GM12874 (cell line): Measurements from ENCODE around the gene TMEM271.

Experiments used
- TF ChIP-seq, protein P1 (sequence below): IDR thresholded peaks from 2 replicates; pipeline ENCODE4 v1.5.1; 2011; ENCODE audit warnings: low read depth, mild to moderate bottlenecking, control low read depth, low read length, moderate library complexity; ENCODE audit not compliant: insufficient read depth

TMEM271 gene

DNA sequence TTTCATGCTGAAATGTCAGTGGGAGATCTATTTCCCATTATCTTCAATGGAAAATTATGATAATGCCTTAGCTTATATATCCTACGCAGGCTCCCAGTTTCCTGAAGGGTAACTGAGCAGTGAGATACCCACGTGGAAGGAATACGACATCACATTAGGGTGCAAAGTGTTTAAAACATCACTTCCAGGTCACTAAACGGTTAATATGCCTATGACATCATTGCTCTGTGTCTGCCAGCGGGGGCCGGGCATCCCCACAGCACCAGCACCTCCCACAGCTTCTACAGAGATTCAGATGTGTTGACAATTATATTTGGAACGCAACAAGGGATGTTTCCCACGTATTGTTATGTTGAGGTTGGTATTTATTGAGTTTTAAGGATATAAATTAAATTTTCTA is 27.1 kb downstream of the TMEM271 start:
- TF ChIP-seq, protein P1, sequence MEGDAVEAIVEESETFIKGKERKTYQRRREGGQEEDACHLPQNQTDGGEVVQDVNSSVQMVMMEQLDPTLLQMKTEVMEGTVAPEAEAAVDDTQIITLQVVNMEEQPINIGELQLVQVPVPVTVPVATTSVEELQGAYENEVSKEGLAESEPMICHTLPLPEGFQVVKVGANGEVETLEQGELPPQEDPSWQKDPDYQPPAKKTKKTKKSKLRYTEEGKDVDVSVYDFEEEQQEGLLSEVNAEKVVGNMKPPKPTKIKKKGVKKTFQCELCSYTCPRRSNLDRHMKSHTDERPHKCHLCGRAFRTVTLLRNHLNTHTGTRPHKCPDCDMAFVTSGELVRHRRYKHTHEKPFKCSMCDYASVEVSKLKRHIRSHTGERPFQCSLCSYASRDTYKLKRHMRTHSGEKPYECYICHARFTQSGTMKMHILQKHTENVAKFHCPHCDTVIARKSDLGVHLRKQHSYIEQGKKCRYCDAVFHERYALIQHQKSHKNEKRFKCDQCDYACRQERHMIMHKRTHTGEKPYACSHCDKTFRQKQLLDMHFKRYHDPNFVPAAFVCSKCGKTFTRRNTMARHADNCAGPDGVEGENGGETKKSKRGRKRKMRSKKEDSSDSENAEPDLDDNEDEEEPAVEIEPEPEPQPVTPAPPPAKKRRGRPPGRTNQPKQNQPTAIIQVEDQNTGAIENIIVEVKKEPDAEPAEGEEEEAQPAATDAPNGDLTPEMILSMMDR: no peak

DNA sequence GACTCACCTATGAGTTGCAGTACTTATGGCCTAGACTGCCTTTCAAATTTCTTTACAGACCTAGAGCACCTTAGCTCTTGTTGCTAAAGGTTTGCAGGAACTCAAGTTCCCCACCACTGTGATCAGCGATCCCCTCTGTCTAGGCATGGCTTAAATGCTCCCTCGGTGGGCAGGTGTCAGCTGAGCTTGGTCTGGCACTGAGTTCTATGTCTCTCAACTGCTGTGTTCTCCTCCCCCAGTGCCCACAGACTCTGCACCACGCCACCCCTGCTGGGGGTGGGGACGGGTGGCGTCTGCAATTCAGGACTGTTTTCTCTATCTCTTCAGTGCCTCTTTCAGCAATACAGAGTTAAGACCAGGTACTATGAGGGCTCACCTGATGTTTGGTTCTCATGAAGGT is 30.5 kb downstream of the TMEM271 start:
- TF ChIP-seq, protein P1: no peak

DNA sequence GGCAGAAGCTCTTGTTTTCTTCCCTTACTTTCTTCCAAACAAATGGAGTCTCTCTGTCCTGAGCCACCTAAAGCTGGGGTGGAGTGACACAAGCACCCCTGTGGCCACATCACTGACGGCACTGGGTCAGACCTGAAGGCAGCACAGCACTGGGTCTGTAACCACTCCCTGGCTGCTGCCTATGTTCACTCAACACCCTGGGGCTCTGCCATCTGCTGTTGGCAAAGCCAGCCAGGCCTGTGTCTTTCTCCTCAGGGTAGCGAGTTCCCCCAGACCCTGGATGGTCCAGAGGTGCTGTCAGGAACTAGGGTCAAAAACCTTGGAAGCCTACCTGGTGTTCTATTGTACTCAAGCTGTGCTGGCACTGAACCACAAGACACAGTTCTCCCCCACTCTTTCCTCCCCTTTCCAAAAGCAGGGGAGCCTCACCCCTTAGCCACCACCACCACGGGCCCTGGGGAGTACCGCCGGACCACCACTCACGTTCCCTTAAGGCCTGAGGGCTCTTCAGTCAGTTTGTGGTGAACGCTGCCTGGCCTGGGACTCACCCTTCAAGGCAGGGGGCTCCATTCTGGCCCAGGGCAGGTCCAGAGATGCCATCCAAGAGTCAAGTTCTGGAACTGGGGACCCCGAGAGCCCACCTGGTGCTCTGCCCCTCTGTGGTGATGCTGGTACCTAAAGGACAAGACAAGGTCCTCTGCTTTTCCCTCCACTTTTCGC is 31.5 kb downstream of the TMEM271 start:
- TF ChIP-seq, protein P1: no peak

DNA sequence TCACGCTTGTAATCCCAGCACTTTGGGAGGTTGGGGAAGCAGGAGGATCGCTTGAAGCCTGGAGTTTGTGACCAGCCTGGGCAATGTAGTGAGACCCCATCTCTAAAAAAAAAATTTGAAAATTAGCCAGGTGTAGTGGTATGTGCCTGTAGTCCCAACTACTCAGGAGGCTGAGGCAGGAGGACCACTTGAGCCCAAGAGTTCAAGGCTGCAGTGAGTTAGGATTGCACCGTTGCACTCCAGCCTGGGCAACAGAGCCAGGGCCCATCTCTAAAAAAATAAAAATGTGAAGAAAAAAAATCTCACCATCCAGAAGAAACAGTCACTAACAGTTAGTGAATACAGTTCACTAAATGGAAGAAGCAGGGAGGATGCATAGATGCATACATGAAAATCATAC is 34.8 kb downstream of the TMEM271 start:
- TF ChIP-seq, protein P1: no peak

DNA sequence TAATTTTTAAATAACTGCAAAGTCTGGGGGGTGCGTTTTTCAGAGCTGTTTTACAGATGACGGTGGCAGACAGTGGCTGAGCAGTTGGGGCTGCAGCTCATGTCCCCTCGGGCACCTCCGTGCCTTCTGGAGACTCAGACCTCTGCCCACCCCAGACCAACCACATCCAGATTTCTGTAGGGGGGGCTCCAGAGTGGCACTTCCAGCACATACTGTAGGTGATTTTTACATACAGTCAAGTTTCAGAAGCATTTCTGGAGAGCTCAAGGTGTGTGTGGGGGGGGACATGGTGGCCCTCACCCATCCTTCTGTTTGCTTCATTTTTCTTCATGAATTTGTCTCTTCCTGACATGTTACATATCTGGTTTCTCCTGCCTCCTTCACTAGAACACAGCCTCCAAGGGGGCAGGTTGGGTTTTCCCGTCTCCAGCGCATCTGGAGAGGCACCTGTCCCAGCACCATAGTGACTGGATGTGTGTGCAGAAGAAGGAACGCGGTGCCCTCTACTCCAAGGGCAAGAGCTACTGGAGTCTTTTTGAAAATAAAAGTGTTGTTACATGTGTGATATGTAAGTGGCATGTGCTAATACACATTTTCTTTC is 37.5 kb downstream of the TMEM271 start:
- TF ChIP-seq, protein P1: no peak

DNA sequence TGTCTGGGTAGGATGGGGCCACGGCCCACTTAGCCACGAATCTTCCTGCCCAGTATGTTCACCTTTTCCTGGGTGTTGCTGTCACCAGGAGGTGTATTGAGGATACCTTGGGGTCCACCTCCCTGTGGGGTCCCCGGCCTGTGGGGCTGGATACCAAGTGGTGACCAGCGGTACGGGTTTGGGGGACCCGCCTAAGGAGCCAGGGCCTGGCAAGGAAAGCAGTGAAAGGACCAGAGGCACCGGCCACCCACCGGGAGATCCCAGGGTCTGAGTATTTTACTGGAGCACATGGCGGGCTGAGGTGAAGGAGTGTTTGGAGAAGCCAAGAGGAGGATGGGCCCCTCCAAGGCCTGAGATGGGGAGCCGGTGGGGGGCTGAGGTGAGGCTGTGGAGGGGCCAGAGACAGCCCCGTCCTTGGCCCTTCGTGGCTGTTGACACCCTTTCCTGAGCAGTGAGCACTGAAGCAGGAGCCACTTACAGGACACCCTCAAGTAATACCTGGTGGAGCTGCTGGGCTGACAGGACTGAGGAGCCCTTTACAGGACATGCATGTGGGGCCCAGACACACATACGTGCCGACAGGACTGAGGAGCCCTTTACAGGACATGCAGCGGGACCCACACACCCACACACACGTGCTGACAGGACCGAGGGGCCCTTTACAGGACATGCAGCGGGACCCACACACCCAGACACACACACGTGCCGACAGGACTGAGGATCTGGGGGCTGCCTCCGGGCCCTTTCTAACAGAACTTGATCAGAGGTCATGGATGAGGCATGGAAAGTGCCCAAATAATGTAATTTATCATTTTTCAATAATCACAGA is 38.4 kb downstream of the TMEM271 start:
- TF ChIP-seq, protein P1: no peak

DNA sequence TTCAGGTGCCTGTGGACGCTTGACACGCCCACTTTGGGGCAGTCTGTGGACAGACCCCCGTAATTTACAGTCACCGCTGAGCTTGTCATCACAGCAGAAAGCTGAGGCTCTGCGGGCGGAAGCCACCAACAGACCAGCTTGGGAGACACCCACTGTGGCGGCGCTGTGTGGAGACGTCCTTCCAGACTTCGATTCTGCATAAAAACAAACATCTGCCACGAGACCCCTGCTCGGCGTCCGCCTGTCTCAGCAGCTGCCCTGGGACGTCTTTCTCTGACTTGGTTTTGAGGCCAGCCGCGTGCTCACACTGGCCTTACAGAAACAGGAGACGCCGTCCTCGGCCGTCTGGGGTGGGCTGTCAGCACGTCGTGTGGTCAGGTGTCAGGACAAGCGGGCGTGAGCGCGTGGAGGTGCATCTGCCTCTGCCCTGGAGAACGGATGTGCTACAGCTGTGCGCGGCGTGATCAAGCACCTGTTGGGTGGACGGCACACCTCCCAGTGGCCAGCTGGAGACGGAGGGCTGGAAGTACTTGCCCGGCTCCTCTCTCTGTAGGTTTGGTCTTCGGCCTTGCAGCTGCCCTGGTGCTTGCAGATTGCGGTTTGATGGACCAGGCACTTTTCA is 39.6 kb downstream of the TMEM271 start:
- TF ChIP-seq, protein P1: no peak
